Measurements from ENCODE around the gene FBN1.

GRCh38 chr15:48384616-48385015 lies 260.9 kb downstream of the FBN1 start:
- TF ChIP-seq MAZ (IDR thresholded peaks at IDR 0.05; ENCODE audit: borderline replicate concordance, low read depth, low read length) (no peak), CTCF (IDR thresholded peaks at IDR 0.05) (no peak), SREBF2 (IDR thresholded peaks at IDR 0.05) (no peak), POLR2A (IDR thresholded peaks at IDR 0.05; ENCODE audit: low read length) (no peak), RCOR1 (IDR thresholded peaks at IDR 0.05; ENCODE audit: low read depth, low read length) (no peak), EHMT2 (IDR thresholded peaks at IDR 0.05; ENCODE audit: low read depth) (no peak), CEBPB (IDR thresholded peaks at IDR 0.05) (no peak)
